MM.1S (cell line): ENCODE measurements around the gene PRKRIP1.

Experiments used
- CTCF ChIP-seq: fragments of 300-600 bp; sonication (generic); IDR thresholded peaks from 2 replicates; pipeline ENCODE4 v1.5.1; 2016; ENCODE audit warnings: antibody characterized with exemption, low read length, mixed read lengths
- EZH2 ChIP-seq: fragments of 300-600 bp; sonication (generic); optimal IDR thresholded peaks from 2 replicates; pipeline ENCODE3; 2017; ENCODE audit warnings: low read depth, mild to moderate bottlenecking, antibody characterized with exemption, low read length, mixed read lengths

- no peak for TF ChIP-seq CTCF
- no peak for TF ChIP-seq EZH2
These were observed 51.1 kb downstream of the PRKRIP1 start for GRCh38 chr7:102447311-102447710.
